HEK293T (cell line): ENCODE data around the gene CEP85L.

Experiments
- CTCF ChIA-PET: fragments of 350-600 bp; formaldehyde crosslinking; extraction: SDS; loops from one replicate; lab custom pipeline; 2021; ENCODE audit warnings: antibody characterized with exemption, inconsistent platforms; lab: Yijun Ruan, JAX
- POLR2A ChIA-PET: fragments of 350-600 bp; formaldehyde crosslinking; extraction: SDS; loops from one replicate; lab custom pipeline; 2020; ENCODE audit warnings: antibody characterized with exemption, inconsistent platforms; lab: Yijun Ruan, JAX
- DNase-seq: peaks from one replicate; pipeline ENCODE4 v3.0.0; 2012; ENCODE audit warnings: mixed read lengths; ENCODE audit errors: extremely low spot score
- ARNT ChIP-seq: fragments of 450-650 bp; IDR thresholded peaks from 2 replicates; pipeline ENCODE4 v1.6.1; 2017; ENCODE audit warnings: mild to moderate bottlenecking
- BHLHE40 ChIP-seq: fragments of 450-650 bp; IDR thresholded peaks from 2 replicates; pipeline ENCODE4 v1.6.1; 2016; ENCODE audit warnings: mild to moderate bottlenecking, moderate library complexity, borderline replicate concordance
- CTBP1 ChIP-seq: fragments of 450-650 bp; IDR thresholded peaks from 2 replicates; pipeline ENCODE4 v1.6.1; 2016; ENCODE audit warnings: borderline replicate concordance
- ELF4 ChIP-seq: fragments of 450-650 bp; IDR thresholded peaks from 2 replicates; pipeline ENCODE4 v1.6.1; 2017; ENCODE audit warnings: antibody characterized with exemption
- FOXA1 ChIP-seq: fragments of 450-650 bp; IDR thresholded peaks from 2 replicates; pipeline ENCODE4 v1.6.1; 2016; ENCODE audit warnings: mild to moderate bottlenecking
- FOXK2 ChIP-seq: fragments of 450-650 bp; IDR thresholded peaks from 2 replicates; pipeline ENCODE4 v1.6.1; 2016; ENCODE audit warnings: mild to moderate bottlenecking
- FOXM1 ChIP-seq: fragments of 450-650 bp; IDR thresholded peaks from 2 replicates; pipeline ENCODE4 v1.6.1; 2017; ENCODE audit warnings: mild to moderate bottlenecking, borderline replicate concordance
- HDGF ChIP-seq: fragments of 450-650 bp; IDR thresholded peaks from 2 replicates; pipeline ENCODE4 v1.6.1; 2017; ENCODE audit warnings: antibody characterized with exemption, borderline replicate concordance
- L3MBTL2 ChIP-seq: fragments of 450-650 bp; conservative IDR thresholded peaks from 2 replicates; pipeline ENCODE4 v1.6.1; 2016; ENCODE audit warnings: mild to moderate bottlenecking
- LEF1 ChIP-seq: fragments of 450-650 bp; IDR thresholded peaks from 2 replicates; pipeline ENCODE4 v1.6.1; 2017; ENCODE audit warnings: mild to moderate bottlenecking, borderline replicate concordance
- NFRKB ChIP-seq: fragments of 450-650 bp; IDR thresholded peaks from 2 replicates; pipeline ENCODE4 v1.6.1; 2016; ENCODE audit warnings: mild to moderate bottlenecking, moderate library complexity
- SP1 ChIP-seq: fragments of 450-650 bp; IDR thresholded peaks from 2 replicates; pipeline ENCODE4 v1.6.1; 2017
- SUZ12 ChIP-seq: fragments of 450-650 bp; IDR thresholded peaks from 2 replicates; pipeline ENCODE4 v1.6.1; 2016; ENCODE audit warnings: mild to moderate bottlenecking
- TARDBP ChIP-seq: fragments of 450-650 bp; IDR thresholded peaks from 2 replicates; pipeline ENCODE4 v1.6.1; 2016
- ZNF384 ChIP-seq: fragments of 450-650 bp; IDR thresholded peaks from 2 replicates; pipeline ENCODE4 v1.6.1; 2016
- TF ChIP-seq, protein P1 (sequence below): fragments of 450-650 bp; IDR thresholded peaks from 2 replicates; pipeline ENCODE4 v1.6.1; 2016

The CEP85L gene

GRCh38 chr6:118485601-118486550 lies 165.5 kb downstream of the CEP85L start:
- DNase-seq = no peak
- ChIA-PET POLR2A (no interaction called here), CTCF (interaction anchor here (0.7 kb wide), 1 partner anchor 142 kb away, joined by 3 read pairs; no protein-coding TSS in a partner anchor)
- TF ChIP-seq HDGF (no peak), FOXK2 (no peak), ARNT (no peak), ZNF384 (no peak), TARDBP (no peak), BHLHE40 (no peak), SUZ12 (no peak), CTBP1 (no peak), ELF4 (no peak), FOXA1 (no peak), LEF1 (no peak), SP1 (no peak), NFRKB (no peak), L3MBTL2 (no peak), FOXM1 (no peak)
- TF ChIP-seq, protein P1, sequence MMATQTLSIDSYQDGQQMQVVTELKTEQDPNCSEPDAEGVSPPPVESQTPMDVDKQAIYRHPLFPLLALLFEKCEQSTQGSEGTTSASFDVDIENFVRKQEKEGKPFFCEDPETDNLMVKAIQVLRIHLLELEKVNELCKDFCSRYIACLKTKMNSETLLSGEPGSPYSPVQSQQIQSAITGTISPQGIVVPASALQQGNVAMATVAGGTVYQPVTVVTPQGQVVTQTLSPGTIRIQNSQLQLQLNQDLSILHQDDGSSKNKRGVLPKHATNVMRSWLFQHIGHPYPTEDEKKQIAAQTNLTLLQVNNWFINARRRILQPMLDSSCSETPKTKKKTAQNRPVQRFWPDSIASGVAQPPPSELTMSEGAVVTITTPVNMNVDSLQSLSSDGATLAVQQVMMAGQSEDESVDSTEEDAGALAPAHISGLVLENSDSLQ = no peak

- TF ChIP-seq SUZ12 (no peak), NFRKB (no peak), TARDBP (no peak), HDGF (no peak), ARNT (no peak), BHLHE40 (no peak), L3MBTL2 (no peak), ELF4 (no peak)
- TF ChIP-seq, protein P1 = no peak
- no peak for DNase-seq
- POLR2A ChIA-PET = no interaction called here
- CTCF ChIA-PET = no interaction called here
Measured at GRCh38 chr6:118476551-118476950, 174.8 kb downstream of the CEP85L start.

GRCh38 chr6:118473266-118473665 lies 178.1 kb downstream of the CEP85L start:
- DNase-seq = no peak
- TF ChIP-seq, protein P1 = no peak
- TF ChIP-seq ELF4 (no peak), NFRKB (no peak), HDGF (no peak), L3MBTL2 (no peak)
- ChIA-PET CTCF (no interaction called here), POLR2A (no interaction called here)

DNA sequence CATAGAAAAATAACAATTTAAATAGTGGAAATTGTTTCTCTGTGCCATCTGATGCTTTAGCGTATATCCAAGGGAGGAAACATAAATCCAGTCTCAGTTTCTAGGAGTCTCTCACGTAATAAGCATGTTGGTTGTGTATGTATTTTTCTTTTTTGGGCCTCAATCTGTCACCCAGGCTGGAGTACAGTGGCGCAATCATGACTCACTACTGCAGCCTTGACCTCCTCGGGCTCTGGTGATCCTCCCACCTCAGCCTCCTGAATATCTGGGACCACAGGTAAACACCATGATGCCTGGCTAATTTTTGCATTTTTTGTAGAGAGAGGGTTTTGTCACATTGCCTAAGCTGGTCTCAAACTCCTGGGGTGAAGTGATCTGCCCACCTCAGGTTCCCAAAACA lies 181.9 kb downstream of the CEP85L start:
- POLR2A ChIA-PET = no interaction called here
- no peak for TF ChIP-seq NFRKB
- TF ChIP-seq FOXM1 = no peak
- no peak for TF ChIP-seq LEF1
- TF ChIP-seq HDGF = no peak
- TF ChIP-seq L3MBTL2 = no peak
- TF ChIP-seq BHLHE40 = no peak
- no peak for TF ChIP-seq FOXA1
- CTCF ChIA-PET = no interaction called here
- DNase-seq = no peak

DNA sequence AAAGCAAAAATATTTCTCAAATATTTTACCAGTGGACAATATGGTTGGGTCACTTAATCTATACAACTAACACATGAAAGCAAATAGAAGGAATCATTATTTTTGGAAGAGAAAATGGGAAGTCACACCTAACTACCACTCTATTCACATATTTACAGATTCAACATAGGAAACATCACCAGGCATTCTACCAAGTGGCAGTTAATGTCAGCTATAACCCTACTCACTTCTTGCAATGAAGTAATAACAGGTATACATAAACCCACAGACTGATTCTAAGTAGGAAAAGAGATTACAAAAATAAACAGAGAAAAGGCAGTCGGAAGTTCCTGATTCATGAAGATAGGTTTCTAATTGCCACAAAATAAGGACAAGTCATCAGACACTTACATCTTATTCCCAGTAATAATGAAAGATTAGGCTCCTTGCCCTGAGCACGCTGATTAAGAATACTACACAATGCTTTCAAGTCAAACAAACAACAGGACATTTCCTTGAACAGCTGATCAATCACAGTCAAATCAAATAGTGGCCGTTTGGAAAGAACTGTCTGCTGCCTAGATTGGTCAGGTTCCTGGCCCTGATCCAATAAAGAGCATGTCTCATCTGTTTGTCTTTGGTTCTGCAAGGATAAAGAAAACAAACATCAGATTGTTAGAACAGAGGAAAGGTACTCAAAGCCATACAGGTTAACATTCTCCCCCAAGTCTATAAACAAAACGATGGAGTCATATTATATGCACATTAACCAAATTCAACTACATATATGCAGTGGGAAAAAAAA lies 182.5 kb downstream of the CEP85L start:
- CTCF ChIA-PET = no interaction called here
- TF ChIP-seq FOXA1 = no peak
- TF ChIP-seq CTBP1 = no peak
- TF ChIP-seq LEF1 = no peak
- TF ChIP-seq FOXK2 = no peak
- no peak for TF ChIP-seq NFRKB
- no peak for TF ChIP-seq ARNT
- TF ChIP-seq BHLHE40 = no peak
- no peak for TF ChIP-seq SUZ12
- TF ChIP-seq SP1 = no peak
- TF ChIP-seq ELF4 = no peak
- TF ChIP-seq ZNF384 = no peak
- TF ChIP-seq FOXM1 = no peak
- no peak for TF ChIP-seq HDGF
- TF ChIP-seq TARDBP = no peak
- TF ChIP-seq L3MBTL2 = no peak
- TF ChIP-seq, protein P1 = no peak
- POLR2A ChIA-PET = no interaction called here
- no peak for DNase-seq
